Measurements from ENCODE around the gene UVSSA.

UVSSA gene

GRCh38 chr4:1360423-1361283, 13.6 kb downstream of the UVSSA start:
- DNase-seq (ENCODE audit: low spot score), result no peak
- no peak for TF ChIP-seq CTCF (IDR thresholded peaks at IDR 0.05; ENCODE audit: borderline replicate concordance, control extremely low read depth, extremely low read depth, insufficient read depth, missing control alignments)
- in situ Hi-C loops (cut with MboI; ENCODE audit: low sequenced_read_pairs, unreplicated experiment), result no loop called here

- in situ Hi-C loops (cut with MboI; ENCODE audit: low sequenced_read_pairs, unreplicated experiment), result no loop called here
- TF ChIP-seq CTCF (IDR thresholded peaks at IDR 0.05; ENCODE audit: borderline replicate concordance, control extremely low read depth, extremely low read depth, insufficient read depth, missing control alignments), result no peak
- no peak for DNase-seq (ENCODE audit: low spot score)
Observed at GRCh38 chr4:1361431-1361830, 14.4 kb downstream of the UVSSA start.

GRCh38 chr4:1362046-1362445, 15.0 kb downstream of the UVSSA start:
- DNase-seq (ENCODE audit: low spot score), result no peak
- in situ Hi-C loops (cut with MboI; ENCODE audit: low sequenced_read_pairs, unreplicated experiment), result no loop called here
- TF ChIP-seq CTCF (IDR thresholded peaks at IDR 0.05; ENCODE audit: borderline replicate concordance, control extremely low read depth, extremely low read depth, insufficient read depth, missing control alignments), result no peak

DNA sequence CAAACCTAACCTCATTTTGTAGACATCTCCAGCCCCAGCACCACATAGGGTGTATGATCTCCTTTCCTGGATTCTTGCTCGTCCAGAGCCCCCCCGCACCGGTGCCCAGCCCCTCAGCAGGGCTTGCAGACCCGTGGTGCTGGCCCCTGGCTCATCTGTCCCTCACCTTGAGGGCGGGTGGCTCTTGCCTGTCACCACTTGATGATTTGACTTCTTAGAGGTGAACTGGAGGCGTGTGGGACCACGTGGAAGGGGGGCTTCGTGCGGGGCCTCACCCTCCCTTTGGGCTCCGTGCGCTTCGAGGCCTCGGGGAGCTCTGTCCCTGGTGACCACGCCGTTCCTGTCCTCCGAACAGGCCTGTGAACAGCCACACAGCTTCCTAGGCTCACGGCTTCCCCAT, 15.5 kb downstream of the UVSSA start:
- no peak for TF ChIP-seq CTCF (IDR thresholded peaks at IDR 0.05; ENCODE audit: borderline replicate concordance, control extremely low read depth, extremely low read depth, insufficient read depth, missing control alignments)
- in situ Hi-C loops (cut with MboI; ENCODE audit: low sequenced_read_pairs, unreplicated experiment), result no loop called here
- DNase-seq (ENCODE audit: low spot score), result no peak

- DNase-seq (ENCODE audit: low spot score), result no peak
- in situ Hi-C loops (cut with MboI; ENCODE audit: low sequenced_read_pairs, unreplicated experiment), result no loop called here
- no peak for TF ChIP-seq CTCF (IDR thresholded peaks at IDR 0.05; ENCODE audit: borderline replicate concordance, control extremely low read depth, extremely low read depth, insufficient read depth, missing control alignments)
Observed at GRCh38 chr4:1363513-1363912, 16.5 kb downstream of the UVSSA start.

DNA sequence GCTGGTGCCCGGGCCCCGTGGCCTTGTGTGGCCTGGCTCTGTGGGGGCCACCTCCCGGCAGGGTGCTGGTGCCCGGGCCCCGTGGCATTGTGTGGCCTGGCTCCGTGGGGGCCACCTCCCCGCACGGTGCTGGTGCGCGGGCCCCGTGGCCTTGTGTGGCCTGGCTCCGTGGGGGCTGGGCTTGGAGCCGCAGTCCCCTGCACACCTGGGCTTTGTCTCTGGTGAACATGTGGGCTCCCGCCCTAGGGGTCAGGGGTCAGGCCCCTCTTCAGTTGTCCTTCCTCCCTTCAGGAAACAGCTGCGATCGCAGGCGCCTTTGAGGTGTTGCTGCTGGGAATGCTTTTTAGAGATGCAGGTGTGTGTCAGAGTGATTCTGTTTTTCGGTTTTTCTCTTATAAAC, 17.2 kb downstream of the UVSSA start:
- in situ Hi-C loops (cut with MboI; ENCODE audit: low sequenced_read_pairs, unreplicated experiment), result no loop called here
- TF ChIP-seq CTCF (IDR thresholded peaks at IDR 0.05; ENCODE audit: borderline replicate concordance, control extremely low read depth, extremely low read depth, insufficient read depth, missing control alignments), result no peak
- no peak for DNase-seq (ENCODE audit: low spot score)

Data from GM13976 (cell line).